GM19023 (cell line): ENCODE results near the gene CREBBP.
"Not testable (repeated sequence)": the region's sequence is repeated elsewhere in the genome, so short reads cannot be mapped to it uniquely, and the experiment has no call there.

Source experiments
- ATAC-seq: cut with Tn5 transposase; IDR thresholded peaks from one replicate; pipeline ENCODE4 v1.9.1; 2021; ENCODE audit warnings: mild to moderate bottlenecking, moderate library complexity; ENCODE audit not compliant: unreplicated experiment

CREBBP gene

DNA sequence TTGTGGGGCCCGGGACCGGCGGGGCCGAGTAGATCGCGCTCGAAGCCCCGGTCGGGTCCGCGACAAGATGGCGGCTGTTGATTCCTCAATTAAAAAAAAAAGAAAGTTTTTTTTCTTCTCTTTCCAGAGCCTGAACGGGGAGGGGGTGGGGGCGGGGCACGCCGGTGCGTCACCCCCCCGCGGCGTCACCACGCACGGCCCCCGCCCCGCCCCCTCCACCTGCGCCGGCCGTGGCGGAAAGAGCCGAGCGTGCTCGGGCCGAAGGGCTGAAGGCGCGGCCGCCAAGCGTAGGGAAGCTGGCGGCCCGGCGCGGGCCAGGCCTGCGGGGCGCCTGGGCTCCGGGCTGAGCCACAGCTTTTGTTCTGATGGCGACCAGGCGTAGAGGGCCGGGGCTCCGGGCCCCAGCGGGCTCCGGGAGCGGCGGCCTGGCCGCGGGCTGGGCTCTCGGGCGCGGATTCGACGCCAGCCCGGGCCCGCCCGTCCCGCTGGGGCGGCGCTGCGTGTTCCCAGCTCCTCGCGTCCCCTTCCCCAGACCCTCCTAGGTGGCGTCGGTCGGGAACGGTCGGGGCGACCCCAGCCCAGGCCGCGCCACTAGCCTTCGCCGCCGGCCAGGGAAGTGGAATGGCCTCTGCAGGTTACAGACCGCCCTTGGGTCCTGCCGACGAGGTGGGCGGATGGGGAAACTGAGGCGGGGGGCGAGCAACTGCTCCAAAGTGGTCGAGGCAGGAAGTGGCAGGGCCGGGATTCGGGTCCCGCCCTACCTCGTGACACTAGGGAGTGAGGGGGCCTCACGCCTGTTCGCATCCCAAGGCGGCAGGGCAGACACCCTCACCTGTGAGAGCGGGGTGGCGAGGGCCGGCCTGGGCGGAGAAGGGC lies at the start of gene CREBBP:
TSS of gene CREBBP (minus strand) at position 91 of the 876 bp plus-strand sequence. CDS start 797 bp downstream, outside the sequence.
- ATAC-seq, result peak; percentile 76

DNA sequence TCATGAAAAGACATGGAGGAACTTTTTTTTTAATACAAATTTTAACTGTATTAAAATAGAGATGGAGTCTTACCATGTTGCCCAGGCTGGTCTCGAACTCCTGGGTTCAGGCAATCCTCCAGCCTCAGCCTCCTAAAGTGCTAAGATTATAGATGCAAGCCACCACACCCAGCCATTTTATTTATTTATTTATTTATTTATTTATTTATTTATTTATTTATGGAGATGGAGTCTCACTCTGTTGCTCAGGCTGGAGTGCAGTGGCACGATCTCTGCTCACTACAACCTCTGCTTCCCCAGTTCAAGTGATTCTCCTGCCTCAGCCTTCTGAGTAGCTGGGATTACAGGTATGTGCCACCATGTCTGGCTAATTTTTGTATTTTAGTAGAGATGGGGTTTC lies 46.6 kb upstream of the CREBBP start:
- not testable (repeated sequence) for ATAC-seq

DNA sequence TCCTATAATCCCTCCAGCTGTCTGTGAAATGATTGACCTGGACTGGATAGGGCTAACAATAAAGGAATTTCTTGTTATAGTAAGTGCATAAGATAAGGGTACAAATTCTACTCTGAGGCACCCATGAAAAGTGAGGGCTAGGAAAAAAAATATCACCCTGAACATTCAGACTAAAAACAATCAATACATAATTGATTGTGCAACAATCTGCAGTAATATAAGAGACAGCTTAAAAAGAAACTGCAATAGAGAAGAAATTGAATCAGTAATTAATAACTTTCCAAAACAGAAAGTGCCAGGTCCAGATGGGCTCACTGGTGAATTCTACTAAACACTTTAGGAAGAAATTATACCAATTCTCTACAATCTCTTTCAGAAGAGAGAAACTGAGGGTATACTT lies 44.2 kb upstream of the CREBBP start:
- ATAC-seq, result no peak

DNA sequence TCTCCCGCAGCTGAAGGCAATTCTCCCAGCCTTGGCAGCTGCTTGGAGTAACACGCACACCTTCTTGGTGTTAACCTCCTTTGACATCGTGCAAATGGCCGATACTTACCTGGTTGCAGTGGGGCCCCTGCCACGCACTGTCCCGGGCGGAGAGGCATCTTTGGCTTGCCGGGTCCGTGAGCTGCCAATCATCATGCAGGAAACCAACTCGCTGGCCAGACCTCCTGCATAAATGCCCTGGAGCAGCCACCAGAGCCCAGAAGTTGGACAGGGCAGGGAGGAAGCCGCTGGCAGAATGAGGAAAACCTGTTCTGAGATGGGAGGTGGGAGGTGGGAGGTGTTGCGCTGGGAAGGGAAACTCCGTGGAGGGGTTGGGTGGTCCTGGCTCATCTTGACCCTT lies 41.7 kb upstream of the CREBBP start:
- ATAC-seq, result no peak

DNA sequence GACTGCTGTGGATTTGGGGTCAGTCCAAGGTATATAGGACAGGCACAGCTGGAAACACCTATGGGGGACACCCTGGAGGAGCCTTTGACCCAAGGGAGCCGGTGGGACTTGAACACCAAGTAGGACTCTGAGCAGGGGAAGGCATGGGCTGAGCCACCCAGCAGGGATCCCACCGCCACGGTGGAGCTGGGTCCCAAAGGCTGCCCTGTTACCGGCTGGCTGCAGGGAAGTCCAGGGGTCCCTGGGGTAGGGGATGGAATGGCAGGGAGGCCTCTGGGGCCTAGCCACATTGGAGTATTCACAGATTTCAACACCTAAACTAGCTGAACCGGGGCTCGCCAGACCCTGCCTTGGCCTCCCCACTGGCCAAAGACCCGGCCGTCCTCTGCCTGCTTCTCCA lies 39.7 kb upstream of the CREBBP start:
- no peak for ATAC-seq

DNA sequence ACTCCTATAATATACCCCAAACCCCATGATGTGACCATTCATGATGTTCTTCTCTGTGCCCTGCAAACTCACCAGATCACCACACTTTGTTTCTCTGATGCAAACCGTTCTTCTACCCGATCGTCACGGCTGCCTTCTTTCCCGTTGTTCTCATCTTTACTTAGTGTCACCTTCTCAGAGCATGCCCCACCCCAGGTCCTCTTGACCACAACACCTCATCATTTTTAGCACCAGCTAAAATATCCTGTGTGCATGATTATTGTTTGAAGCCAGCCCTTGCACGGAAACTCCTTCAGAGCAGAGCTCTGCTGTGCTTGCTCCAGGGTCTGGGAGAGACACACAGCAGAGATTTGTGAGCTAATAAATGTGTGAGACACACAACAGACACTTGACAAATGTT lies 38.9 kb upstream of the CREBBP start:
- no peak for ATAC-seq

DNA sequence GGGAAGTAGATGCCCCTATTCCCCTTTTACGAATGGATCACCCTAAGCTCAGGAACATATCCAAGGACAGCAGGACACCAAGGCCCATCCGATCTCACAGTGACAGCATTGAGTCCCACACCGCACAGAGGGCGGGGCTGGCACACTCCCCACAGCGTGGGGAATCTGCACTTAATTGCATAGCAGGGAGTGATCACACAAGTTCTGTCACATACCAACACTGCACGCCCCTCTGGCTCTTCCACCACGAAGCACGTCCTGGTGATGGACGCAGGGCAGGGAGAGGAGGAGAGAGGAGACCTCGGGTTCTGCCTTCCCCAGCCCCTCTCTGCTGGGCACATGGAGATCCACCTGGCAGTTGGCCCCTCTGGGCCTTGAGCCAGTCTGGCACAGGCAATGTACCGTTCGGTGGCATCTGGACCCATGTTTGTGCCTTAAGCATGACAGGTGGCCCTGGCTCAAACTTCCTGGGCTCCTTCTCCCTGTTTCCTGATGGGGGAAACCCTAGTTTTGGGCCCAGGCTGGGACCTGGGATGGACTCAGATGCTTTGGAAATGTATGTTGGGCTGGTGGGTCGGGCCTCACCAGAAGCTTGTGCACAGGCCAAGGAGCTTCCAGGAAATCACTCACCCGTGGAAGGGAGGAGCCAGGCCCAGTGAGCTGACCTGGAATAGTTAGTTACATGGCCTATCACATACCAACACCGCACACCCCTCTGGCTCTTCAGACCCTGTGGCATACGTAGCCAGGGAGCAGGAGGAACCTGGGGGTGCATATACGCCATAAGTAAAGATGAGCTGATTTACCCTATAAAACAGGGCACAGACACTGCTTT lies 35.1 kb upstream of the CREBBP start:
- no peak for ATAC-seq

DNA sequence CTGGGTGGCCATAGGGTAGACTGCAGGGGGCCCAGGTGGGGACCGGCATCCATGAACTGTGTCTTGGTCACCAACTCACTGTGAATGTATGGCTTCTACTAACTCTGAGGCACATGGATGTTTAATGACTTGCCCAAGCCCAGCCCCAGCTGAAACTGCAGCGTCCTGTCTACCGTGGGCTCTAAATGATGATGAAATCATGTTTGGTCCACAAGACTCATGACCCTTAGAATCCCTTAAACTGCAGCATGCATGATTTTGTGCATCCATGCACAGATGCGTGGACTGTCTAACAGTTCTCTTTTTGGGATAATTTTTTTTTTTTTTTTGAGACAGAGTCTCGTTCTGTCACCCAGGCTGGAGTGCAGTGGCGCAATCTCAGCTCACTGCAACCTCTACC lies 32.4 kb upstream of the CREBBP start:
- ATAC-seq, result no peak

DNA sequence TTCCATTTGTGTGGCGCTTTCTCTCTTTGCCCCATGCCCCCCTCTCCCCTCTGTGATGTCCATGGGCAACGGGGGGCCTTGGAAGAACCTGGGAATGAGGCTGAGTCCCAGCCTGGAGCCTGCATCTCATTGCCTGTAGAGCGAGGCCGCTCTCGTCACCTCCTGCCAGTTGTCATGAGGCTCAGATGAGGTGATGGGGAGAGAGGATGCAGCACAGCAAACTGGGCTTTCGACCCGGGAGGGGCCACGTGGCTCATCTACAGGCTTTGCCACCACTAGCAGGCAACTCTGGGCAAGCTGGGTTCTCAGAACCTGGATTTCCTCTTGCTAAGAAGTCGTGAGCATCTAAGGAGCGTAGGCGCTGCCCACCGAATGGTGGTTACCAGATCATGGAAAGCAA lies 31.9 kb upstream of the CREBBP start:
- no peak for ATAC-seq

DNA sequence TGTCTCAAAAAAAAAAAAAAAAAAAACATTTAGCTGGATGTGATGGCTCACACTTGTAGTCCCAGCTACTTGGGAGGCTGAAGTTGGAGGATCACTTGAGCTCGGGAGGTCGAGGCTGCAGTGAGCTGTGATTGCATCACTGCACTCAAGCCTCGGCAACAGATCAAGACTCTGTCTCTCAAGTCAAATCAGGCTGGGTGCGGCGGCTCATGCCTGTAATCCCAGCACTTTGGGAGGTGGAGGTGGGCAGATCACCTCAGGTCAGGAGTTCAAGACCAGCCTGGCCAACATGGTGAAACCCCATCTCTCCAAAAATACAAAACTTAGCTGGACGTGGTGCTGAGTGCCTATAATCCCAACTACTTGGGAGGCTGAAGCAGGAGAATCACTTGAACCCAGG lies 31.2 kb upstream of the CREBBP start:
- ATAC-seq, result not testable (repeated sequence)

DNA sequence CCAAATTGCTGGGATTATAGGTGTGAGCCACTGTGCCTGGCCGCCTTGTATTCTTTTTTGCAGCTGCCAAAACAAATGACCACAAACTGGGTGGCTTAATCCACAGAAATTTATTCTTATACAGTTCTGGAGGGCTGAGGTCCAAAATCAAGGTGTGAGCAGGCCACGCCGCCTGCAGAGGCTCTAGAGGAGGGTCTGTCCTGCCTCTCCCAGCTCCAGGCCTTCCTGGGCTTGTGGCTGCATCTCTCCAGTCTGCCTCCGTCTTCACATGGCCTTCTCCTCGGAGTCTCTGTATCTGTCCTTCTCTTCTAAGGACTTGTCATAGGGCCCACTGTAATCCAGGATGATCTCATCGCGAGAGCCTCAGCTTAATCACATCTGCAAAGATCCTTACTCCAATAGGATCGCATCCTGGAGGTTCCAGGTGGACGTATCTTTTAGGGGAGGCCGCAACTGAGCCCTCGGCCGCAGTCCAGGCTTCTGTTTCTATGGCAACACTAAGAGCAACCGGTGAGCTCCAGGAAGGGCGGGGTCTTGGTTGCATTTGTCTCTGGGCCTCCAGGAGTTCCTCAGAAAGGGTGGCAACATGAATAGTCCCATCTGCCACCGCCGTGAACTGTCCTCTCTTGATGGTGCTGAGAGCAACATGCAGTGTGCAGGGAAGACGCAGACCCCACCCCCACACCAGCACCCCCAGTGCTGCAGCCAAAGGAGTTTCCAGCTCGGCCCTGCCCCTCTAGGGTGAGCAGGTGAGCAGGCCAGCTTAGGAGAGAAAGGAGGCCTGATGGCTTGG lies 29.5 kb upstream of the CREBBP start:
- no peak for ATAC-seq

DNA sequence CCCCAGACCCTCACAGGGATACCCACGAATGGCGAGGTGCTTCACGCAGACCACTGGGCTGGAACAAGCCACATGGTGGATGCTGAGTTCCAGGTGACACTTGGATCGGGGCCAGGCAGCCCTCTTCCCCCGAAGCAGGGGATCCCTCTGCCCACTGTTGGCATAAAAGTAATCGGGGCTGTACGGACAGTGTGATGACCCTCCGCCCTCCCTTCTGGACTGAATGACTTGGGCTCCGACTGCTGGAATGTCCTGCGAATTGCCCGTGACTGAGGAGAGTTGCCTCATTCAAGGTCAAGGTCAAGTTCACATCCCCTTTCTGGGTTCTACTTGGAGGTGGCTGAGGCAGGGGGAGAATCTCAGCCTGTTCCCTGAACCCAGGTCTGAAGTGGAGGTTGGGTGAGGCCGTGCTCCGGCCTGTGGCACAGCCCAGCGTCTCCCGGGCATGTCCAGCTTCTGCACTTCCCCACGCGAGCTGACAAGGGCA lies 28.5 kb upstream of the CREBBP start:
- no peak for ATAC-seq

DNA sequence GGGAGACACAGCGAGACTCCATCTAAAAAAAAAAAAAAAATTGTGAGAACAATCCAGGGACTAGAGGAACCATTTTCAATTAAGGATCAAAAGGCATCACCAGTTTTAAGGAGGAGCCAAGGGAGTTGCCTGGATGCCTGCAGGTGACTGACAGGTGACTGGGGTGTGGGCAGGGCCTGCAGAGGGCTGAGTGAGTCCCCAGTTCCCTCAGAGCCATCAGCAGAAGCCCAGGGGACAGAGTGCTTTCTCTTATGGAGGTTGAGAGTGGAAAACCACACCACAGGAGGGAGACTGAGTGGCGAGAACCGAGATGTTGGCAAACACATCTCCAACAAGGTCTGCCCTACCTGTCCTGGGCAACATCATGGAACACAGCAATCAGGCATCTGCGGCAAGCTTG lies 27.1 kb upstream of the CREBBP start:
- no peak for ATAC-seq

DNA sequence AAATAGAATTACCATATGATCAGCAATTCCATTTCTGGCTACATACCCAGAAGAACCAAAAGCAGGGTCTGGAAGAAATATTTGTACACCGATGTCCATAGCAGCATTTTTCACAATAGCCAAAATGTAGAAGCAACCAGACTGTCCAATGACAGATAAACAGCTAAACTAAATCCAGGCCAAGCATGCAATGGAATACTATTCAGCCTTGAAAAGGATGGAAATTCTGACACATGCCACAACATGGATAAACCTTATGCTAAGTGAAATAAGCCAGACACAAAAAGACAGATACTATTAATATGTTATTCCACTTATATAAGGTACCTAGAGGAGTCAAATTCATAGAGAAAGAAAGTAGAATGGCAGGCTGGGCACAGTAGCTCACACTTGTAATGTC lies 25.9 kb upstream of the CREBBP start:
- ATAC-seq, result no peak

DNA sequence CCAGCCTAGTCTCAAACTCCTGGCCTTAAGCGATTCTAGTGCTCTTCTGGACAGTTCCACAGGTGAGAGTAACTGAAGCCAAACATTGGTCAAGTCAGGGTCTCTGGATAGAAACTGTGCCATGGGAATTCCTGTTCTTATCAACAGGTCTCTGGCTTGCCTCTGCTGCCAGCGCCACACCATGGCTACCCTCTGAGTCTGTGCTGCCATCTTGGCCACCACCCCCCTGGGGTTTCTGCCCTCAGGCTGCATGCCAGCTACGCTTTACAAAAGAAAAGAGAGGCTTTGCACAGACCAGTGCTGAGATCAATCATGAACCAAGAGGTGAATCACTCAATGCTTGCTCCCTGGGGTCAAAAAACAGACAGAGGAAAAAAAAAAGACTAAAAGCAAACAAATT lies 24.4 kb upstream of the CREBBP start:
- ATAC-seq, result no peak

DNA sequence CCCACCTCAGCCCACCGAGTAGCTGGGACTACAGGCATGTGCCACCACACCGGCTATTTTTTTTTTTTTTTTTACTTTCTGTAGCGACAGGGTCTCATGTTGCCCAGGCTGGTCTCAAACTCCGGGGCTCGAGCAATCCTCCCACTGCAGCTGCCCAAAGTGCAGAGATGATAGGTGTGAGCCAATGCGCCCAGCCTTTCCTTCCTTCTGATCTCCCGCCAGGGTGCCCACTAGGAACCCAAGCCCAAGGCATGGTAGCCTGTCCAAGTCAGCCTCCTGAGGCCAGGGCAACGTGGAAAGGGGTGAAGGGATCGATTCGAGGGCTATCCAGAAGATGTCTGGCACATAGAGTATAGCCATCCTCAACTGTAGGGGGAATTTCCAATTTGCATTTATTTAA lies 9.6 kb upstream of the CREBBP start:
- no peak for ATAC-seq

DNA sequence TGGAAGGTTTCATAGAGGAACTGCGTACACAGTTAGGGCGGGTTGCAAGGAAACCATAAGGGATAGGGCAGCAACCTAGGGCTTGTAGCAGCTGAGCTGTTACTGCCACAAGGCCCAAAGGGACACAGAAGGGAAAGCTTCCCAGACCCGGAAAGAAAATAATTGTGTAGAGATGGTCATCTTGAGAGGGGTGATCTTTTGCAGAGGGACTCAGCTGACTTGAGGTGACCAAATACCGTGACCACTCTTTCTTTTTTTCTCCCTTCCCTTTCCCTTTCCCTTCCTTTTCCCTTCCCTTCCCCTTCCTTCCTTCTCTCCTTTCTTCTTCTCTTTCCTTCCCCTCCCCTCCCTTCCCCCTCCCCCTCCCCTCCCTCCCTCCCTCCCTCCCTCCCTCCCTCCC lies 8.5 kb upstream of the CREBBP start:
- ATAC-seq, result no peak

DNA sequence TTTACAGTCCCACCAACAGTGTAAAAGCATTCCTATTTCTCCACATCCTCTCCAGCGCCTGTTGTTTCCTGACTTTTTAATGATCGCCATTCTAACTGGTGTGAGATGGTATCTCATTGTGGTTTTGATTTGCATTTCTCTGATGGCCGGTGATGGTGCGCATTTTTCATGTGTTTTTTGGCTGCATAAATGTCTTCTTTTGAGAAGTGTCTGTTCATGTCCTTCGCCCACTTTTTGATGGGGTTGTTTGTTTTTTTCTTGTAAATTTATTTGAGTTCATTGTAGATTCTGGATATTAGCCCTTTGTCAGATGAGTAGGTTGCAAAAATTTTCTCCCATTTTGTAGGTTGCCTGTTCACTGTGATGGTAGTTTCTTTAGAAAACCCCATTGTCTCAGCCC lies 5.5 kb upstream of the CREBBP start:
- ATAC-seq, result not testable (repeated sequence)

DNA sequence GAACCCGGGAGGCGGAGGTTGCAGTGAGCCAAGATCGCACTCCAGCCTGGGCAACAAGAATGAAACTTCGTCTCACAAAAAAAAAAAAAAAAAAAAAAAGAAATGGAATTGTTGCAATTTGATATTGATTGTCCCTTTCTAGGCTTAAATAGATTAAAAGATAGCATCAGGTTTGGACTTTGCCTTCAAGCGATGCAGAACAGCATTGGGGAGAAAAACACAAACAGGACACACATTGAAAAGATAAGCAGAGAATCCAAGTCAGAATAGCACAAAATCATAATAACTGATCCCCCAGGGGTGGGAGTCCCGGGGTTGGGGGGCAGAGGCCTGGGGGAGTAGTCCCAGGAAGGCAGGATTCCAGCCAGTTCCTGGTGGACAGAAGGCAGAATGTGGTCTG lies 3.9 kb upstream of the CREBBP start:
- ATAC-seq, result no peak

DNA sequence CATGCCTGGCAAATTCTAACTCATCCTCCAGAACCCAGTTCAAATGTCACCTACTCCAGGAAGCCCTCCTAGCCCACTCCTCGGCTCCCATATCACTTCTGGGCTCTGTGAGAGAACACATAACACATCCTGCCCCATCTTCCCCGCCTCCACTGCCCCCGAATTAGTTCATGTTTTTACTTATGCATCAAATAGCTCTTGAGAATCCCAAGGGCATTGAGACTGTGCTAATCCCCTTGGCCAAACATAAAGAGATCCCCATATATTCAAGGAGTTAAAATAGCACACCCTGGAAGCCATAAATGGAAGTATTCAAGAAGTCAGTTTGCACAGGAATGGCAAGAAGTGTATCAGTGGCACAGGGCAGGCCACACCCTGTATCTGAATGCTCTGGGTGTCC lies 2.0 kb upstream of the CREBBP start:
- no peak for ATAC-seq

DNA sequence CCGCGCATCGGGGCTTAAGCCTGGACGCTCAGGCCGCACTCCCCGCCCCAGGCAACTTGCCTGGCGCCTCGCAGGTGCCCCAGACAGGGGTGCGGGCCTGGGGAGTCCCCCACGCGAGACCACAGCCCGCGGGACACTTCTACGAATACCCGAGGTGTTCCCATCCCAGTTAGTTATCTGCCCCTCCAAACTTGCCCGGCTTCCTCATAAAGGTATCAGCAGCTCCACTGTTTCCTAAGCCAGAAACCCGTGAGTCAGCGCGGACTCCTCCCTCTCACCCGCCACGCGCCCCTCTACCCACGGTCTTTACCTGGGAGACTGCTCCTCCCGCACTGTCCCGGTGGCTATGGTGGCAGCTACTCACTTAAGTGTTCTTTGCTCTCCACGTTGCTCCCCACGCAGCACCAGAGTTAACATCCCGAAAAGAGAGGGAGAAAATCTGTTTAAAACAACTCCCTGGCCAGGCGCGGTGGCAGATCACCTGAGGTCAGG lies 1.0 kb upstream of the CREBBP start:
- ATAC-seq, result no peak
